OCI-LY1 (cell line): Measurements from ENCODE around the gene CPN2.

ENCODE experiments used
- H2AFZ ChIP-seq: fragments of 200-600 bp; sonication (generic), shearing (Covaris generic); 2 replicates; pipeline ENCODE4 v1.6.0; 2014; ENCODE audit warnings: antibody characterized with exemption, mild to moderate bottlenecking, low read length
- H3F3A ChIP-seq: fragments of 200-600 bp; sonication (generic), shearing (Covaris generic); 2 replicates; pipeline ENCODE4 v1.6.0; 2014; ENCODE audit warnings: mild to moderate bottlenecking, antibody characterized with exemption, low read length, moderate library complexity; ENCODE audit not compliant: insufficient read depth
- H3K27ac ChIP-seq: fragments of 200-600 bp; sonication (generic); 2 replicates; pipeline ENCODE4 v1.5.1; 2014; ENCODE audit warnings: low read length, mixed run types, mild to moderate bottlenecking, low read depth; ENCODE audit not compliant: poor library complexity, severe bottlenecking
- H3K27me3 ChIP-seq: fragments of 200-600 bp; sonication (generic); 2 replicates; pipeline ENCODE4 v1.6.0; 2014; ENCODE audit warnings: antibody characterized with exemption, mild to moderate bottlenecking, low read length, moderate library complexity; ENCODE audit not compliant: insufficient read depth
- H3K36me3 ChIP-seq: fragments of 200-600 bp; sonication (generic); 2 replicates; pipeline ENCODE4 v1.6.1; 2014; ENCODE audit warnings: mild to moderate bottlenecking, antibody characterized with exemption, low read length, moderate library complexity, mixed read lengths; ENCODE audit not compliant: insufficient read depth
- H3K4me1 ChIP-seq: fragments of 200-600 bp; sonication (generic); 2 replicates; pipeline ENCODE4 v1.5.1; 2014; ENCODE audit warnings: mild to moderate bottlenecking, low read length, moderate library complexity; ENCODE audit not compliant: insufficient read depth, severe bottlenecking
- H3K4me2 ChIP-seq: fragments of 200-600 bp; sonication (generic), shearing (Covaris generic); 2 replicates; pipeline ENCODE4 v1.6.1; 2014; ENCODE audit warnings: low read length
- H3K4me3 ChIP-seq: fragments of 200-600 bp; sonication (generic); 2 replicates; pipeline ENCODE4 v1.5.1; 2014; ENCODE audit warnings: low read length, low read depth, mild to moderate bottlenecking, mixed read lengths; ENCODE audit not compliant: poor library complexity, severe bottlenecking
- H3K79me2 ChIP-seq: fragments of 200-600 bp; shearing (Covaris generic); 2 replicates; pipeline ENCODE4 v1.6.1; 2016; ENCODE audit warnings: mixed run types, low read length, mixed read lengths; ENCODE audit not compliant: insufficient read depth
- H3K9ac ChIP-seq: fragments of 200-600 bp; sonication (generic), shearing (Covaris generic); 2 replicates; pipeline ENCODE4 v1.6.1; 2014; ENCODE audit warnings: mild to moderate bottlenecking, low read length, mixed read lengths
- H3K9me2 ChIP-seq: fragments of 200-600 bp; sonication (generic), shearing (Covaris generic); 2 replicates; pipeline ENCODE4 v1.6.1; 2014; ENCODE audit warnings: low read depth, mild to moderate bottlenecking, low read length, mixed read lengths
- H3K9me3 ChIP-seq: fragments of 200-600 bp; shearing (Covaris generic); 2 replicates; pipeline ENCODE4 v1.6.1; 2014; ENCODE audit warnings: low read length, mixed read lengths
- H4K20me1 ChIP-seq: fragments of 200-600 bp; sonication (generic), shearing (Covaris generic); 2 replicates; pipeline ENCODE4 v1.6.0; 2016; ENCODE audit warnings: mild to moderate bottlenecking, low read length; ENCODE audit not compliant: insufficient read depth
- CTCF ChIP-seq: fragments of 200-600 bp; sonication (generic), shearing (Covaris generic); IDR thresholded peaks from 2 replicates; pipeline ENCODE4 v1.5.1; 2017; ENCODE audit warnings: mild to moderate bottlenecking, antibody characterized with exemption, low read length, moderate library complexity, mixed read lengths
- EZH2 ChIP-seq: fragments of 200-600 bp; sonication (generic), shearing (Covaris generic); IDR thresholded peaks from 2 replicates; pipeline ENCODE4 v1.8.0; 2017; ENCODE audit warnings: borderline replicate concordance, mixed run types, mild to moderate bottlenecking, antibody characterized with exemption, low read length, moderate library complexity, mixed read lengths

CPN2 gene

GRCh38 chr3:194300382-194300758, 50.8 kb downstream of the CPN2 start:
- H3F3A ChIP-seq: no peaks in the 10 kb centered on the region
- no peak overlapping the region for H2AFZ ChIP-seq
- H3K27ac ChIP-seq: no peak overlapping the region
- H3K79me2 ChIP-seq: no peaks in the 10 kb centered on the region
- no peaks in the 10 kb centered on the region for H3K9me3 ChIP-seq
- no peak overlapping the region for H3K4me3 ChIP-seq
- no peak overlapping the region for H3K9ac ChIP-seq
- no peak for TF ChIP-seq CTCF
- no peak for TF ChIP-seq EZH2
- H3K4me1 ChIP-seq: no peaks in the 10 kb centered on the region
- H3K4me2 ChIP-seq: no peak overlapping the region
- H3K36me3 ChIP-seq: no peaks in the 10 kb centered on the region
- H3K9me2 ChIP-seq: no peaks in the 10 kb centered on the region
- H4K20me1 ChIP-seq: no peaks in the 10 kb centered on the region
- peaks cover 12% of the 10 kb centered on the region; the same call in 1 of the 2 replicates for H3K27me3 ChIP-seq

- Histone ChIP-seq H3K9ac (no peak overlapping the region), H3K4me3 (no peak overlapping the region), H3K4me2 (no peak overlapping the region)
Observed at GRCh38 chr3:194298331-194299227, 52.5 kb downstream of the CPN2 start.

GRCh38 chr3:194296454-194297263, 54.5 kb downstream of the CPN2 start:
- H3K36me3 ChIP-seq: no peaks in the 10 kb centered on the region
- H3K4me3 ChIP-seq: no peak overlapping the region
- H3K79me2 ChIP-seq: no peaks in the 10 kb centered on the region
- H3K9me3 ChIP-seq: no peaks in the 10 kb centered on the region
- no peak overlapping the region for H2AFZ ChIP-seq
- no peak for TF ChIP-seq EZH2
- no peak for TF ChIP-seq CTCF
- no peaks in the 10 kb centered on the region for H3K9me2 ChIP-seq
- H4K20me1 ChIP-seq: no peaks in the 10 kb centered on the region
- H3K9ac ChIP-seq: no peak overlapping the region
- H3K27me3 ChIP-seq: peaks cover 2% of the 10 kb centered on the region; the same call in 1 of the 2 replicates
- no peaks in the 10 kb centered on the region for H3F3A ChIP-seq
- no peaks in the 10 kb centered on the region for H3K4me1 ChIP-seq
- no peak overlapping the region for H3K27ac ChIP-seq
- H3K4me2 ChIP-seq: no peak overlapping the region

More at GRCh38 chr3:194298331-194299227, 52.5 kb downstream of the CPN2 start:
- Histone ChIP-seq H3K27me3 (peaks cover 11% of the 10 kb centered on the region; the same call in 1 of the 2 replicates), H3K9me2 (no peaks in the 10 kb centered on the region), H3K4me1 (no peaks in the 10 kb centered on the region), H3K36me3 (no peaks in the 10 kb centered on the region), H3K9me3 (no peaks in the 10 kb centered on the region), H3F3A (no peaks in the 10 kb centered on the region), H4K20me1 (no peaks in the 10 kb centered on the region), H2AFZ (no peak overlapping the region), H3K27ac (no peak overlapping the region), H3K79me2 (no peaks in the 10 kb centered on the region)
- TF ChIP-seq CTCF (no peak), EZH2 (no peak)
